Measurements from ENCODE around the gene TMEM161A.

TMEM161A gene

DNA sequence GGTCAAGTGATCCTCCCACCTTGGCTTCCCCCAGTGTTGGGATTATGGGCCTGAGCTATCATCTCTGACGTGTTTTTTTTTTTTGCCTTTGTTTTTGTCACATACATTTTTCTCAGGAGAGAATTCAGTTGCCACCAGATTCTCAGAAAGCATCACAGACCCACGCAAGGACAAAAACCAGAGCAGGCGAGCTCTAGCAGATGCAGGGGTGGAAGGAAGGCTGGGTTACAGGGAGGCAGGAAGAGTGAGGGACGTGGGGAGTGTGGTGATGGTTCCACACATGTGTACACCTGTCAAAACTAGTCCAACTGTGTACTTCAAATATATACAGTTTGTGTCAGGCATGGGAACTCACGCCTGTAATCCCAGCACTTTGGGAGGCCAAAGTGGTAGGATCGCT lies 4.3 kb downstream of the TMEM161A start:
- no peak overlapping the region for H3K4me3 ChIP-seq (replicated peaks; ENCODE audit: low read depth, low read length)
- DNase-seq (ENCODE audit: low read depth) = no peak
- TF ChIP-seq, protein P1, sequence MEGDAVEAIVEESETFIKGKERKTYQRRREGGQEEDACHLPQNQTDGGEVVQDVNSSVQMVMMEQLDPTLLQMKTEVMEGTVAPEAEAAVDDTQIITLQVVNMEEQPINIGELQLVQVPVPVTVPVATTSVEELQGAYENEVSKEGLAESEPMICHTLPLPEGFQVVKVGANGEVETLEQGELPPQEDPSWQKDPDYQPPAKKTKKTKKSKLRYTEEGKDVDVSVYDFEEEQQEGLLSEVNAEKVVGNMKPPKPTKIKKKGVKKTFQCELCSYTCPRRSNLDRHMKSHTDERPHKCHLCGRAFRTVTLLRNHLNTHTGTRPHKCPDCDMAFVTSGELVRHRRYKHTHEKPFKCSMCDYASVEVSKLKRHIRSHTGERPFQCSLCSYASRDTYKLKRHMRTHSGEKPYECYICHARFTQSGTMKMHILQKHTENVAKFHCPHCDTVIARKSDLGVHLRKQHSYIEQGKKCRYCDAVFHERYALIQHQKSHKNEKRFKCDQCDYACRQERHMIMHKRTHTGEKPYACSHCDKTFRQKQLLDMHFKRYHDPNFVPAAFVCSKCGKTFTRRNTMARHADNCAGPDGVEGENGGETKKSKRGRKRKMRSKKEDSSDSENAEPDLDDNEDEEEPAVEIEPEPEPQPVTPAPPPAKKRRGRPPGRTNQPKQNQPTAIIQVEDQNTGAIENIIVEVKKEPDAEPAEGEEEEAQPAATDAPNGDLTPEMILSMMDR (IDR thresholded peaks at IDR 0.05; ENCODE audit: low read length, missing control alignments) = no peak

DNA sequence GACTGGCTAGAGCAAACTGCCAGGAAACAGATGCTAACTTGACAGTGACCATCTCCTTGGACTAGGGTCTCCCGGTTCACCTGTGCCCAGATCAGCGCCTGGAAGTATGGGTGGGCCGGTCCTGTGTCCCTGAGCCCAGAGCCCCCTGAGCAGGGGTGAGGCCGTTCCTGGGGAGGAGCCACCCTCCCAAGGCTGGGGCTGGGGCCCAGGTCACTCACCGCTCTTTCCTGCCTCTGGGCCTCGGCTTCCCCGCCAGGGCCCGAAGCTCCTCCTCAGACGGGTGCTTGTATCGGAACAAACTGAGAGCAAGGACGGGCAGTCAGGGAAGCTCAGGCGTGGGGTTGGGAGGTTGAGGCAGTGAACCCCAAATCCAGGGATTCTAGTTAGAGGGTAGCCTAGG lies 5.4 kb downstream of the TMEM161A start:
- TF ChIP-seq, protein P1 (IDR thresholded peaks at IDR 0.05; ENCODE audit: low read length, missing control alignments) = no peak
- DNase-seq (ENCODE audit: low read depth) = no peak
- no peak overlapping the region for H3K4me3 ChIP-seq (replicated peaks; ENCODE audit: low read depth, low read length)

DNA sequence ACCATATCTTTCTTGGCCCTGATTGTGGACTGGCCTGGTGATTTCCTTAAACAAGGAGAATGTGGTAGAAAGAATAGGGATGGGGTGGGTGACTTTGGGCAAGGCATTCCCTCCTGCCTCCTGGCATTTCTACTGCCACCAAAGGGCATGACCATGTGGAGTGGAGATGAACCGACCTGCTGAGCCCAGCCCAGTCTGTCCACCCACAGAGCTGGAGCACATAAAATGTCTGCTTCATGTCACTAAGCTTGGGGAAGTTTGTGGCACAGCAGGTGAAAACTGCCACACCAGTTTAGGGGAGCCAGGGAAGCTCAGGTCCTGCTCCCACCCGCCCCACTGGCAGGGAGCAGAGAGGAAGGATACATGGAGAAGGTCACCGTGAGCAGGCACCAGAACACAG lies 6.3 kb downstream of the TMEM161A start:
- DNase-seq (ENCODE audit: low read depth) = no peak
- H3K4me3 ChIP-seq (replicated peaks; ENCODE audit: low read depth, low read length) = no peak overlapping the region
- TF ChIP-seq, protein P1 (IDR thresholded peaks at IDR 0.05; ENCODE audit: low read length, missing control alignments) = no peak

DNA sequence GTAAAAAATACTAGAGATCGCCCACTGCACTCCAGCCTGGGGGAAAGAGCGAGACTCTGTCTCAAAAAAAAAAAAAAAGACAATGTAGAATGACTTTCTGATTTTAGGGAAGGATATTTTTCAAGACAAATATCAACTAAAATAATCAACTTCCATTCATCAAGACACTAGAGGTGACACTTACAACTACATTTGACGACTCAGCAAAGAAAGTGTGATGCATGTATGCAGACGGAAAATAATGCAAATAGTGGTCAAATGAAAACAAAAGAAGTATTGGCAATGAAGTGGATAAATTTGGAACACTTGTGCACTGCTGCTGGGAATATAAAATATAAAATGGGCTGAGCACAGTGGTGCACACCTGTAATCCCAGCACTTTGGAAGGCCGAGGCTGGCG lies 12.2 kb downstream of the TMEM161A start:
- no peak overlapping the region for H3K4me3 ChIP-seq (replicated peaks; ENCODE audit: low read depth, low read length)
- TF ChIP-seq, protein P1 (IDR thresholded peaks at IDR 0.05; ENCODE audit: low read length, missing control alignments) = no peak
- no peak for DNase-seq (ENCODE audit: low read depth)

DNA sequence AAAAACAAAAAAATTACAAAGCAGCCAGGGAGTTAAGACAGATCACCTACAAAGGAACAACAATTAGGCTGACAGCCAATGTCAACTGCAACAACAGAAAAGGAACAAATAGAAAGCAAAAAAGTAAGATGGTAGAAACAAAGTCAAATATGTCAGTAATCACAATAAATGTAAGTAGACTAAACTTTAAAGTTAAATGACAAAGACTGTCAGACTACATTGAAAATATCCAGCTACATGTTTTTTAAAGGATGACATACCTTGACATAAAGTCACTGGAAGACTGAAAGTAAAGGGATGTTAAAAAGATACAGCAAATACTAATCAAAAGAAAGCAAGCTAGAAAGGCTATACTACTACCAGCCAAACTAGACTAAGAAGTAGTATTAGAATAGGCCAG lies 14.9 kb downstream of the TMEM161A start:
- no peak for DNase-seq (ENCODE audit: low read depth)
- no peak overlapping the region for H3K4me3 ChIP-seq (replicated peaks; ENCODE audit: low read depth, low read length)
- TF ChIP-seq, protein P1 (IDR thresholded peaks at IDR 0.05; ENCODE audit: low read length, missing control alignments) = no peak

DNA sequence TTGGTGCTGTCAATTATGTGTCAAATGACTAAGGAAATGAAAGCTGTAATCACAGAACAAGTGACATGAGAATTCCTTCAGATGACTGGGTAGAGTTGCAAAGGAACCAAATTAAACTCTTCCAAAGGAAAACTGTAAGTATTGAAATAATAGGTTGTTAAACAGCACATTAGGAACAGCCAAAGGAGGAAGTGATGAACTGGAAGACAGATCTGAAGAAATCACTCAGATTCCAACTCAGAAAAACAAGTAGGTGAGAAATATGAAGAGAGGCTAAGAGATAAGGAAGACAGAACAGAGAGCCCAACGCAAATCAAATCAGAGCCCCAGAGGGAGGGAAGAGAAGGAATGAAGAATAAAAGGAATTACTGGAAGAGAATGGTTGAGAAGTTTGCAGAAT lies 15.4 kb downstream of the TMEM161A start:
- H3K4me3 ChIP-seq (replicated peaks; ENCODE audit: low read depth, low read length) = no peak overlapping the region
- TF ChIP-seq, protein P1 (IDR thresholded peaks at IDR 0.05; ENCODE audit: low read length, missing control alignments) = no peak
- DNase-seq (ENCODE audit: low read depth) = no peak

DNA sequence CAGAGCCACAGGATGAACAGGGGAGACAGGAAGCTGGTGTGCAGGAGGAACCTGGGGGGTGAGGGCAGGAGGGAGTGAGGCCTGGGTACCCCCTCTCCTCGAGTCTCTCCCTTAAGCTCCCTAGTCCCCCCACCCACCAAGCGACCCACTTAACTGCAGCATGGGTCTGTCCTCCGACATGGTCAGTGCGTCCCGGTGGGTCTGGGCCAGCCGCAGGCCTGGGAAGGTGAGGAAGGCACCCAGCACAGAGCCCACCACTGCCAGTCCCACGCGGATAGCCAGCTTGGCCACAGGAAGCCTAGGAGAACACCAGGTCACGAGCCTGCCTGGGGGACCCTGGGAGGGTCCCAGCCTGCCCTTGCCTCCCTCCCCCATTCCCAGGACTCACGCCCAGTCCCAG lies 16.9 kb downstream of the TMEM161A start:
- TF ChIP-seq, protein P1 (IDR thresholded peaks at IDR 0.05; ENCODE audit: low read length, missing control alignments) = no peak
- no peak overlapping the region for H3K4me3 ChIP-seq (replicated peaks; ENCODE audit: low read depth, low read length)

More for the DNA sequence above, 16.9 kb downstream of the TMEM161A start:
- DNase-seq (ENCODE audit: low read depth) = no peak

Data from fibroblast of pulmonary artery (primary cell).